Neural cell (in vitro differentiated cells): Measurements from ENCODE around the gene CHMP4B.

Experiments used
- CTCF ChIP-seq: fragments of 450-650 bp; IDR thresholded peaks from 2 replicates; pipeline ENCODE4 v1.5.1; 2014; ENCODE audit warnings: antibody characterized with exemption, mild to moderate bottlenecking, moderate library complexity; ENCODE audit not compliant: poor library complexity, severe bottlenecking
- EP300 ChIP-seq: fragments of 450-650 bp; conservative IDR thresholded peaks from 2 replicates; pipeline ENCODE4 v1.6.1; 2014; ENCODE audit warnings: antibody characterized with exemption, mild to moderate bottlenecking, moderate library complexity; ENCODE audit not compliant: poor library complexity, severe bottlenecking
- EZH2 ChIP-seq: fragments of 200-600, 300-800 bp; shearing (Covaris generic), sonication (generic); IDR thresholded peaks from 2 replicates; pipeline ENCODE4 v1.6.1; 2014; ENCODE audit warnings: antibody characterized with exemption, low read length, borderline replicate concordance, mild to moderate bottlenecking; ENCODE audit not compliant: insufficient read depth, poor library complexity, severe bottlenecking
- MXI1 ChIP-seq: fragments of 450-650 bp; conservative IDR thresholded peaks from 2 replicates; pipeline ENCODE4 v1.6.1; 2014; ENCODE audit warnings: antibody characterized with exemption, mild to moderate bottlenecking; ENCODE audit not compliant: poor library complexity, severe bottlenecking
- POLR2AphosphoS5 ChIP-seq: IDR thresholded peaks from 2 replicates; pipeline ENCODE4 v1.6.1; 2012
- RAD21 ChIP-seq: fragments of 450-650 bp; conservative IDR thresholded peaks from 2 replicates; pipeline ENCODE4 v1.6.1; 2014; ENCODE audit warnings: antibody characterized with exemption, mild to moderate bottlenecking, moderate library complexity
- REST ChIP-seq: IDR thresholded peaks from 2 replicates; pipeline ENCODE4 v1.6.1; 2012; ENCODE audit warnings: borderline replicate concordance
- TAF1 ChIP-seq: IDR thresholded peaks from 2 replicates; pipeline ENCODE4 v1.6.1; 2012; ENCODE audit warnings: low read depth

- TF ChIP-seq EZH2 (no peak), TAF1 (no peak), CTCF (no peak), POLR2AphosphoS5 (no peak), REST (no peak), EP300 (no peak), RAD21 (no peak), MXI1 (no peak)
Measured at GRCh38 chr20:33843050-33843449, 31.9 kb downstream of the CHMP4B start.
